22Rv1 (cell line): ENCODE measurements around the gene COL5A1.

Source experiments
- H3K27ac ChIP-seq: fragments of 450-650 bp; 2 replicates; pipeline ENCODE4 v1.5.1; 2017
- ZFX ChIP-seq: fragments of 450-650 bp; IDR thresholded peaks from 2 replicates; pipeline ENCODE4 v1.6.1; 2017; ENCODE audit warnings: antibody characterized with exemption, borderline replicate concordance
- TF ChIP-seq, protein P1 (sequence below): fragments of 450-650 bp; IDR thresholded peaks from 2 replicates; pipeline ENCODE4 v1.5.1; 2017; ENCODE audit warnings: mild to moderate bottlenecking

The COL5A1 gene

DNA sequence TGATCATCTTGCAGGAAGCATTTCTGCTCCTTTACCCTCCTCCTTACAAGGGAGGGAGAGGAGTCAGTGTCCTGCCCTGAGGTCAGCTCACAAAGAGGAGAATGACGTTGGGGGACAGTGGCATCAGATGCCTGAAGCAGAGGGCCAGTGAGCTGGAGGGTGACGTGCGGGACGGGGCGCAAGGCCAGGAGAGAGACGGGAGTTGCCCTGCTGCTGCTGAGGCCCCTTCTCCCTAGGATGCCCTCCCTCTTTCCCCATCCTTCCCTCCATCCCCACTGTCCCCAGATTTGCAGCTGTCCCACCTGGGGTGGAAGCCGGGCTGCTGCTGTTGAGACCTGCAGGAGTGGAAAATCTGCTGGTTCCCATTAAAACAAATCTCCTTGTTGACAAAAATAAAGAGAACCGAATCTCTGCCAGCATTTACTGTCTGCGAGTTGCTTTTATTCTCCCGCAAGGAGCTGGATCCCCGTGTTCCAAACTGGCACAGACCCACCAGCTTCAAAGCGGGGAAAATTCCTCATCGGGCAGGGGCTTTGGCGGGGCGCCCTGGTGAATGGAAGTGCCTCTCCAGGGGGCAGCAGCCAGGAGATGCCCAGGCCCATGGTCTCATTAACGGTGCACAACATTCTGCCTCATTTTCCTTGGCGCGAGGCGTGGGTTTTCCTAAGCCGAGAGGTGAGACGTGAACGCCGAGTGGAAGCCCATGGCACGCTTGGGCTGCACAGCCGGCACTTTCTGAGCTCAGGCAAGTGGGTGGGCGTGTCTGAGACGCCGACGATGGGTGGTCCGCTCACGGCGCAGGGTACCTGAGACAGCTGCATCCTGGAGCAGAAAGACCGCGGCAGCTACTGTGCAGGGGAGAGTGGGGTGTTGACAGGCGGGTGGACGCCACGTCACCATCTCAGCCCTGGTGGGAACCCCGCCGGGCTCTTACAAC lies 13.9 kb upstream of the COL5A1 start:
- H3K27ac ChIP-seq, result no peak overlapping the region
- TF ChIP-seq, protein P1, sequence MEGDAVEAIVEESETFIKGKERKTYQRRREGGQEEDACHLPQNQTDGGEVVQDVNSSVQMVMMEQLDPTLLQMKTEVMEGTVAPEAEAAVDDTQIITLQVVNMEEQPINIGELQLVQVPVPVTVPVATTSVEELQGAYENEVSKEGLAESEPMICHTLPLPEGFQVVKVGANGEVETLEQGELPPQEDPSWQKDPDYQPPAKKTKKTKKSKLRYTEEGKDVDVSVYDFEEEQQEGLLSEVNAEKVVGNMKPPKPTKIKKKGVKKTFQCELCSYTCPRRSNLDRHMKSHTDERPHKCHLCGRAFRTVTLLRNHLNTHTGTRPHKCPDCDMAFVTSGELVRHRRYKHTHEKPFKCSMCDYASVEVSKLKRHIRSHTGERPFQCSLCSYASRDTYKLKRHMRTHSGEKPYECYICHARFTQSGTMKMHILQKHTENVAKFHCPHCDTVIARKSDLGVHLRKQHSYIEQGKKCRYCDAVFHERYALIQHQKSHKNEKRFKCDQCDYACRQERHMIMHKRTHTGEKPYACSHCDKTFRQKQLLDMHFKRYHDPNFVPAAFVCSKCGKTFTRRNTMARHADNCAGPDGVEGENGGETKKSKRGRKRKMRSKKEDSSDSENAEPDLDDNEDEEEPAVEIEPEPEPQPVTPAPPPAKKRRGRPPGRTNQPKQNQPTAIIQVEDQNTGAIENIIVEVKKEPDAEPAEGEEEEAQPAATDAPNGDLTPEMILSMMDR, result no peak
- no peak for TF ChIP-seq ZFX

DNA sequence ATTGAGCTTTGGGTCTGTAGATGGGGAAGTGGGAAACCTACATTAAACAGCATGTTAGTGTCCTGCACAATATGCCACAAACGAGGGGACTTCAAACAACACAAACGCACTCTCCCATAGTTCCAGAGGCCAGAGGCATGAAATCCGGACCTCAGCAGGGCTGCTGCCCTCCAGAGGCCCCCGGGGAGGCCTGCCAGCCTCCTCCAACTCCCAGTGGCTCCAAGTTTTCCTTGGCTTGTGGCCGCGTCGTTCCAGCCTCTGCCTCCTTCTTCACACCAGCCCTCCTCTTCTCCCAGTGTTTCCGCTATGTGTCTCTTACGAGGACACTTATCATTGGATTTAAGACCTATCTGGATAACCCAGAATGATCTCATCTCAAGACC lies 13.3 kb upstream of the COL5A1 start:
- TF ChIP-seq, protein P1, result no peak
- TF ChIP-seq ZFX, result no peak
- H3K27ac ChIP-seq, result no peak overlapping the region

DNA sequence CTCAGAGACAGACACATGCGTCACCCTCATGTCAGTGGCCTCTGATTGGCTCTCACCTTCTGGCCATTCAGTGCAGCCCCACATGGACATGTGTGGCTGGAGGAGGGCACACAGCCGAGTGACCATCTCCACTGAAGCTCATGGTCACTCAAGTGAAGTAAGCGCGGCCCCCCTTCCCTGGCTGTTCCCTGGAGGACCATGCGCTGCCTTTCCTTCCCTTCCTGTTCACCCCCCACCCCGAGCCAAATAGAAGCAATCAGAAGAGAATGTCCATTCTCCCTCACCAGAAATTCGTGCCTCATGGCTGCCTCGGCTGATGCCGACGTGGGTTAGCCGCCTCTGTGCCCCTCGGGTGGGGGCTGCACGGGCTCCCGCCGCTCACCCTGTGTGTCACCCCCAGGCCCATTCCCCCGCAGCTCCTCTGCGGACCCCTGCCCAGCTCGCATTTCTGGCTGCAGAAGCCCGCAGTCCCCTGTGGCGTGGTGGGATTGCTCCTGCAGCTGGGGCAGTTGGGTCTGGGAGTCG lies 12.5 kb upstream of the COL5A1 start:
- no peak overlapping the region for H3K27ac ChIP-seq
- TF ChIP-seq ZFX, result no peak
- TF ChIP-seq, protein P1, result no peak

DNA sequence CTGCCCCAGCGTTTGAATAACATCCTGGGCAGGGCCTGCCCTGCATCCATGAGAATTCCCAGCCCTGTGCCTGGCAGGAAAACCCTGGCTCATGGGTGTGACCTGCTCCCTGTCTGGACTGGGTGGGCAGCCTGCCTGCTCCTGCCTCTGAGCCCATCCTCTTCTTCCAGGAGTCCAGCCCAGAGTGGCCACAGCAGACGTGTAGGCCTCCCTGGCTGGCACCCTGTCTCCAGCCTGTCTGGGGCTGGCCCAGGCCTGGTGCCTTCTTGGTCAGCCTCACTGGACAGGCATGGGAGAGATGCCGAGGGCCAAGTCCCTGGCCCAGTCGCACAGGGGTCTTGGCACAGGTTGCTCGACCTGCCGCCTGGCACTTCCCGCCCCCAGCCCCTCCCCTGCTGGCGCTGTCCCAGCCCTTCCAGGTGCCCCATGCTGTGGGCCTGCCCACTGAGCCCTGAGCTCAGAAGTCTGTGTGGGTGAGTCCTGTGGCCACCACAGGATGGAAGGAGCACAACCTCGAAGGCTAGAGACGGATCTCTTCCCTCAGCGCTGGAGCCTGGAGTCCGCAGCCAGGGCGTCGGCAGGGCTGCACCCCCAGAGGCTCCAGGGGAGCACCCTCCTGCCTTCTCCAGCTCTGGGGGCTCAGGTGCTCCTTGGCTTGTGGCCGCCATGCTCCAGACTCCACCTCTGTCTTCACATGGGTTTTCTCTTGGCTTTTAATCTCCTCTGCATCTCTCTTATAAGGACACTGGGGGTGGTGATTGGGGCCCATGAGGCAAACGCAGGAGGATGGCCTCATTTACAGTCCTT lies 11.8 kb upstream of the COL5A1 start:
- no peak for TF ChIP-seq ZFX
- TF ChIP-seq, protein P1, result no peak
- H3K27ac ChIP-seq, result no peak overlapping the region

DNA sequence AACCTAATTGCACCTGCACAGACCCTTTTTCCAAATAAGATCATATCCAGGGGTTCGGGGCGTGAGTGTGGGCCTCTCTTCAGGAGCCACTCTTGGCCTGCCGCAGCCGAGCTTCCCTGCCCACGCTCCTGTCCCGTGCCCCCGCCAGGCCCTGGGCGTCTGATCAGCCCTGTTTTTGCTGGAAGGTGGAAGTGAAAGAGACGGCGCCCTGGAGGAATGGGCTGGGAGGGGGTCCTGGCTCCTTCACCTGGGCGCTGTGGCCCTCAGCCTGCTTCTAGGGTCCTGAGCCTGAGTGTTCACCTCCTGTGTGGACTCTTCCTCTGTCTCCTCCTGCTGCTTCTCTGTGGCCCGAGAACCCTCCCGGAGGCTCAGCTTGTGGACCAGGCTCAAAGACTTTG lies 11.2 kb upstream of the COL5A1 start:
- no peak overlapping the region for H3K27ac ChIP-seq
- TF ChIP-seq, protein P1, result no peak
- no peak for TF ChIP-seq ZFX

GRCh38 chr9:134630861-134631260 lies 10.7 kb upstream of the COL5A1 start:
- TF ChIP-seq, protein P1, result no peak
- no peak for TF ChIP-seq ZFX
- H3K27ac ChIP-seq, result no peak overlapping the region
